ENCODE measurements around the gene EPS8L2.
A peak's percentile ranks its signal among the peaks of the same experiment; 100 is the strongest.
"Not testable (repeated sequence)": the region's sequence is repeated elsewhere in the genome, so short reads cannot be mapped to it uniquely, and the experiment has no call there.

EPS8L2 gene

GRCh38 chr11:726278-727220 is 20.5 kb downstream of the EPS8L2 start:
- DNase-seq: no peak

GRCh38 chr11:727281-727701 is 21.3 kb downstream of the EPS8L2 start:
- DNase-seq: no peak

DNA sequence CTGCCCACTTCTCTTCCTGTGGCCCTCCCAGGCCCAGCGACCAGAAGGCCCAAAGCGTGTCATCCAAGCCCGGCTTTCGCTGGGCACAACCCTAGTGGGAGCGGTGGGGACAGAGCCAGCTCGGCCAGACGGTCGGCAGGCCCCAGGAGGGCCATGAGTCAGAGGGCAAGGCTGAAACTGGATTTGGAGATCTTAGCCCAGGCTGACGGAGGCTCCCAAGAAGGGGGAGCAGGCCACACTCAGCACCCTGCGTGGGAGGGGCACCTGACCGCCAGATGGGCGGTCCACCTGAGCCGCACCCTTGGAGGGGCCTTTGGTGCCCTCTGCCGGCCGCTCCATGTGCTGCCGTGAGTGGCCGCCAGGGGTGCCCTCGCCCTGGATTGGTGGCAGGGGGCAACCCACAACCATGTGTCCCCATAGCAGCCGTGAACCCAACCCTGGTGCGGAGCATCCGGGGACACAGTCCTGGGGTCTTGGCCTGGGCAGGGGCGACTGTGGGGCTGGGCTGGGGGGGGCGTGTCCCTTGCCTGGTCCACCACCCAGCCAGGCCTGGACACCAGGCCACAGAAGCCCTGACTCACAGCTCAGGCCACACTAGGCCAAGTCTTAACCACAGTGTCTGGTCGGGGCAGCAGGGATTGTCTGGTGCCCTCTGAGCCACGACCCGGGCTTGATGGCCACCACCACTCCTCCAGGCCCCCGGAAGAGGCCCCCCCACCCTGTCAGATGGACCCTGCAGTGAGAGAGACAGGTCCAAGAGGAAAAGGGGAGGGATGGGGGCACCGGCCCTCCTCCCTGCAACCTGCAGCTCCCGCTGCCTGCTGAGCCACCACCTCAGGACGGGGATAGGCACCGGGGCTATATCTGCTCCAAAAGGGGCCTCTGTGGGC is 22.1 kb downstream of the EPS8L2 start:
- peak; percentile 34 for DNase-seq

- no peak for DNase-seq
Observed at GRCh38 chr11:728901-729491, 23.0 kb downstream of the EPS8L2 start.

- DNase-seq: no peak
Observed at GRCh38 chr11:729492-730074, 23.6 kb downstream of the EPS8L2 start.

- no peak for DNase-seq
Observed at GRCh38 chr11:733072-733471, 27.0 kb downstream of the EPS8L2 start.

DNA sequence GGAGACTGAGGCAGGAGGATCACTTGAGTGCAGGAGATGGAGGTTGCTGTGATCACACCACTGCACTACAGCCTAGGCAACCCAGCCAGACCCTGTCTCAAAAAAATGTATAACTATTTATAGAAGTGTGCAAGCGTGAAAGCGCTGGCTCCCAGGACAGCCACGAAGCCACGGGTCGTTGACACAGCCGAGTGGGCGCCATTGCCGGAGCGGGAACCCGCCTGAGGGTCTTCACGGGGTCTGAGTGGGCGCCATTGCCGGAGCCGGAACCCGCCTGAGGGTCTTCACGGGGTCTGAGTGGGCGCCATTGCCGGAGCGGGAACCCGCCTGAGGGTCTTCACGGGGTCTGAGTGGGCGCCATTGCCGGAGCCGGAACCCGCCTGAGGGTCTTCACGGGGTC is 28.5 kb downstream of the EPS8L2 start:
- DNase-seq: not testable (repeated sequence)

GRCh38 chr11:737366-737765 is 31.3 kb downstream of the EPS8L2 start:
- no peak for DNase-seq

DNA sequence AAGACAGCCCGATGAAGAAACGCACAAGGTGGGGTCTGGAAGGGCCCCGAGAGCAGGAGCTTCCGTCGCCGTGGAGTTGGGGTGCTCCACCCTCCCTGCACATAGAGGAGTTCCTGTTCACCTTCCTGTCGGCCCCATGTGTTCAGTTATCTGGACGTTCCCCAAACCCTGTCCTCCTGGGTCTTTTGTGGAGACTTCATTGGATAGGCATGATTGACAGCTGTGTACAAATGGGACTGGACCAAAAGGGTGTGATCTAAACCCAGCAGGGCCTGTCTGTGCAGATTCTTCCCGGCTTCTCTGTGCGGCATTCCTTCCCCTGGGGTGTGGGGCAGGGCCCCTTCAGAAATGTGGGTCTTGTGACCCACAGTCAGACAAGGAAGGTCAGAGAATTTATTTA is 31.9 kb downstream of the EPS8L2 start:
- not testable (repeated sequence) for DNase-seq

- no peak for DNase-seq
Observed at GRCh38 chr11:742156-742546, 36.1 kb downstream of the EPS8L2 start.

DNA sequence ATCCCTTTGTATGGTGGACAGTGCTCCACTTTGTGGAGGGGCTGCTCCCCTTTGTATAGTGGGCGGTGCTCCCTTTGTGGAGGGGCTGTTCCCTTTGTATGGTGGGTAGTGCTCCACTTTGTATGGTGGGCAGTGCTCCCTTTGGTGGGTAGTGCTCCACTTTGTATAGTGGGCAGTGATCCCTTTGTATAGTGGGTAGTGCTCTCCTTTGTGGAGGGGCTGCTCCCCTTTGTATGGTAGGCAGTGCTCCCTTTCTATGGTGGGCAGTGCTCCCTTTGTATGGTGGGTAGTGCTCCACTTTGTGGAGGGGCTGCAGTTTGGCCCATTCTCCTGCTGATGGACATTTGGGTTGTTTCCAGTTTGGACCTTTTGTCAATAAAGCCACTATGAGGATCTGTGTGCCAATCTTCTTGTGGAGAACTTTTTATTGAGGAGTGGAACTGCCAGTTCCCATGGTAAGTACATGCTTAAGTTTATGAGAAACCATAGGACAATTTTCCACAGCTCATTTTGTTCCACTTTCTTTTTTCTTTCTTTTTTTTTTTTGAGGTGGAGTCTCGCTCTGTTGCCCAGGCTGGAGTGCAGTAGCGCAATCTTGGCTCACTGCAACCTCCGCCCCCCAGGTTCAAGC is 36.7 kb downstream of the EPS8L2 start:
- no peak for DNase-seq

DNA sequence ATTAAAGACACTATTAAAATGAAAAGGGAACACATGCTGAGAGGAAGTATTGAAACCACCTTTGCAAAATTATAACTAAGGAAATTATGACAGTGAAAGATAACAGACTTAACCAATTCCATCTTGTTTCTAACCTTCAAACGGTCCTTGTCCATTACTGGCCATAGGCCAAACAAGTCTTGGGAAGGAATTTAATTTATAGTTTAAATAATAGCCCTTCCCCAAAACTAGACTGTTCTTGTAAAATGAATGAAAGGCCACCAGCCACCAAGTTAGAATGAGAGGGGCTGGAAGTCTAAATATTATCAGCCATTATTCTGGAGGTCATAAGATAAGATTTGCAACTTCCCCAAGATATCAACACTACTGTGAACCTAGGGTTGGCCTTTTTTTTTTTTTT is 39.4 kb downstream of the EPS8L2 start:
- no peak for DNase-seq

DNA sequence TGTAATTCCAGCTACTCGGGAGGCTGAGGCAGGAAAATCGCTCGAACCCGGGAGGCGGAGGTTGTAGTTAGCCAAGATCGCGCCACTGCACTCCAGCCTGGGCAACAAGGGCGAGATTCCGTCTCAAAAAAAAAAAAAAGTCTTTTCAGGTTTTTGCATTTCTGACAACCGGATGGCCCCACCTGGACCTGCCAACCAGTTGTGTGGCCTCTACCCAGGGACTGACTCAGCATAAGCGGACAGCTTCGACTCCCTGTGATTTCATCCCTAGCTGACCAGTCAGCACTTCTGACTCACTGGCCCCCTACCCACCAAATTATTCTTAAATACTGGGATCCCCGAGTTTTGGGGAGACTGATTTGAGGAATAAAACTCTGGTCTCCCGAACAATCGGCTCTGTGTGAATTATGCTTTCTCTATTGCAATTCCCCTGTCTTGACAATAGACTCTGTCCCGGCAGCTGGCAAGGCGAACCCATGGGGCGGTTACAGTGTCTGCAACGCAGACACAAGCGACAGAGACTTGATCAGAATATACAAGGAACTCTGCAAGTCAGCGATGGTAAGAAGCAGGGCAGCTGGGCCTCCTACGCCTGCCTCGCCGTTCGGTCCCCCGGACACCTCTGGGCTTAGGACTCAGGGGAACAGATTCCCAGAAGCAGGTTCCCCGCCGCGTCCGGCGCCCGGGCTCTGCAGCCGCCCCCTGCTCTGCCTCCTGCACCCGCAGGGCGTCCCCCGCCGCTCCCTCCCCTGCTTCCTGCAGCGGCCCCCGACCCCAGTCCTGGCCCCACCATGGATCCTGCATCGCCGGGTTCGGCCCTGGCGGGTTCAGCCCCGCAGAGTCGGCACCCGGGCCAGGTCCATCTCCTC is 40.5 kb downstream of the EPS8L2 start:
- DNase-seq: no peak

GRCh38 chr11:747158-748006 is 41.4 kb downstream of the EPS8L2 start, which contains the start of gene TALDO1:
Gene TALDO1 (plus strand): TSS chr11:747464. CDS start chr11:747482, 18 bp downstream.
- DNase-seq: peak; percentile 45

- no peak for DNase-seq
Observed at GRCh38 chr11:748007-748359, 42.0 kb downstream of the EPS8L2 start.

- DNase-seq: no peak
Observed at GRCh38 chr11:749731-750130, 43.7 kb downstream of the EPS8L2 start.

DNA sequence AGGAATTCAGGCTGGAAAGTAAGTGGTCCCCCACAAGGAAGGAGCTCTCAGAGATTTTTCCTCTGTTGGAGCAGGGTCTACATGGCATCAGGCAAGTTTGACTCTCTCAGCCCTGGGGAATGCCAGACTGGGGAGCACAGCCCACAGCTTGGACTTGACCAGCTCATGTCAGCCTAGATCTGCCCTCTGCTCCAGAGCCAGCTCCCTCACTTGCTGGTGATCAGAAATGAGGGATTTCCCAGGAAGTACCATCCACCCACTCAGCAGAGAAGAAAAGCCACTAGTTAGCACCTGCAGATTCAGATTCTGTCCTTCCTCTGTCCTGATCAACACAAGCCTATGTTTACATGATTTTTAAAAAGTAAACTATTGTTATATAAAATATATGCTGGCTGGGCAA is 54.2 kb downstream of the EPS8L2 start:
- no peak for DNase-seq

DNA sequence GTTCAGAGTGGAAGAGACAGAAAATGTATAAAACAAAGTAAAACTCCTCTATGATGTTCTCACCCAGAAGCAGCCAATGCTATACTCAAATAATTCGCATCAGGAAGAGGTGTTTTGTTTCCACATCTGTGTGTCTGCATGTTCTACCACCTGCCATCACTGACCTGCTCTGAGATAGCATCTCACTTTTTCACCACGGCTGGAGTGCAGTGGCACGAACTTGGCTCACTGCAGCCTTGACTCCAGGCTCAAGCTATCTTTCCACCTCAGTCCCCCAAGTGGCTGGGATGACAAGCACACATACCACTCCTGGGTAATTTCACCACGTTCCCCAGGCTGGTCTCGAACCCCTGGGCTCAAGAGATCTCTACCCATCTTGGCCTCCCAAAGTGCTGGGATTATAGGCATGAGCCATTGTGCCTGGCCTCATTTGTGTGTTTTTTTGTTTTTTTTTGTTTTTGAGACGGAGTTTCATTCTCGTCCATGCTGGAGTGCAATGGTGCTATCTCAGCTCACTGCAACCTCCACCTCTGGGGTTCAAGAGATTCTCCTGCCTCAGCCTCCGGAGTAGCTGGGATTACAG is 55.6 kb downstream of the EPS8L2 start:
- DNase-seq: no peak

DNA sequence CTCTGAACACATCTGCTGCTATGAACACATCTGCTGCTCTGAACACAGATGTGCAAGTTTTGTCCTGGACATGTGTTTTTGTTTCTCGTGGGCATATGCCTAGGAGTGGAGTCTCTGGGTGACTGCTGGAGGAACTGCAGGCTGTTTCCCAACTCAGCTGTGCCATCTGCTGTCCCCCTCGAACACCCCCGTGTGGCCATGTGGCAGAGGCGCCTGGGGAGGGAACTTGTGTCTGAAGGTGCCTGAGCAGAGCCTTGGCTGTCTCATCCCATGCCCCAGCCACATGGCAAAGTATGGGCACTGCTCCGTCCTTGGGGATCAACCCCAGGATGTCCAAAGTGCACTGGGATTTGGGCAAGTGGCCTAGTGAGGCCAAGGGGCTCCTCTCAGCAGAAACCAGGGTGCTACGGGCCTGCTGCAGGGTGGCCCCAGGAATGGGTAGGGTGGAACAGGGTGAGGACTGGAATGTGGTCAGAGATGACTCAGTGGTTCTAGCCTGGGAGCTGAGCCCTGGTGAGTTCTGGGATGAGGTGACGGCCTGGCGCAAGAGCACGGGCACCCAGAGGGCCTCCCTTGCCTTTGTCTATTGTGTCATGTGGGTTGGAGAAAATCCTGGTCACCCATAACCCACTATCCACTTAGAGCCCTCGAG is 56.5 kb downstream of the EPS8L2 start:
- peak; percentile 79 for DNase-seq

GRCh38 chr11:763073-763463 is 57.0 kb downstream of the EPS8L2 start:
- no peak for DNase-seq

Measured in NCI-H1694 (cell line).